GF-D8 (cell line): ENCODE measurements around the gene WDR6.

Experiments
- DNase-seq: peaks from one replicate; lab custom pipeline; 2025; lab: John Stamatoyannopoulos, UW

Gene WDR6

DNA sequence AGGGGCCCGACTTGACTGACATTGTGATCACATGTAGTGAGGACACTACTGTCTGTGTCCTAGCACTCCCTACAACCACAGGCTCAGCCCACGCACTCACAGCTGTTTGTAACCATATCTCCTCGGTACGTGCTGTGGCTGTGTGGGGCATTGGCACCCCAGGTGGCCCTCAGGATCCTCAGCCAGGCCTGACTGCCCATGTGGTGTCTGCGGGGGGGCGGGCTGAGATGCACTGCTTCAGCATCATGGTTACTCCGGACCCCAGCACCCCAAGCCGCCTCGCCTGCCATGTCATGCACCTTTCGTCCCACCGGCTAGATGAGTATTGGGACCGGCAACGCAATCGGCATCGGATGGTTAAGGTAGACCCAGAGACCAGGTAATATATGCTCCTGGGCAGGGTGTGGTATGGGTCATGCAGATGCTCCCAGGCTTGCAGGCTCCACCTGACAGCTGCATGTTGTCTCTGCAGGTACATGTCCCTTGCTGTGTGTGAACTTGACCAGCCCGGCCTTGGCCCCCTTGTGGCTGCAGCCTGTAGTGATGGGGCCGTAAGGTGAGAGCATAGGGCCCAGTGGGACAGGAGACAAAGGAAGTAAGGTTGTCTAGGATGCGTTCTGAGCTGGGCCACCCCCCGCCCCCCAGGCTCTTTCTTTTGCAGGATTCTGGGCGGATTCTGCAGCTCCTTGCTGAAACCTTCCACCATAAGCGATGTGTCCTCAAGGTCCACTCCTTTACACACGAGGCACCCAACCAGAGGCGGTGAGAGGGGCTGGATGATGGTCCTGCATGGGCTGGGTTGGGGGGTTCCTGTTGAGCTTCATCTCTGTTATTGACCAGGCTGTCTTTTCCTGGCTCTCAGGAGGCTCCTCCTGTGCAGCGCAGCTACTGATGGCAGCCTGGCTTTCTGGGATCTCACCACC lies 6.8 kb downstream of the WDR6 start:
- DNase-seq: no peak

DNA sequence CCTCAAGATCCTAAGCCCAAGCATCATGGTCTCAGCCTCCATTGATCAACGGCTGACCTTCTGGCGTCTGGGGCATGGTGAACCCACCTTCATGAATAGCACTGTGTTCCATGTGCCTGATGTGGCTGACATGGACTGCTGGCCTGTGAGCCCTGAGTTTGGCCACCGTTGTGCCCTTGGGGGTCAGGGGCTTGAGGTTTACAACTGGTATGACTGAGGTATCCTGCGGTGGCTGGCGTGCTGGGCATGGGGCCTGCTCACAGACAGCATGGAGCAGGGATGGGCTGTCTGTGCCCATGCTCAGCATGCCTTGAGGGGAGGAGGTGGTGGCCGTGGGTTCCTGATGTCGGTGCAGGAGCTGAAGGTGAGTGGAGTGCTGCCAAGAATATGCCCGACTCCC lies 7.9 kb downstream of the WDR6 start:
- DNase-seq: no peak

- no peak for DNase-seq
These were observed 8.6 kb downstream of the WDR6 start for GRCh38 chr3:49015765-49016164.

- DNase-seq: no peak
These were observed 9.4 kb downstream of the WDR6 start for GRCh38 chr3:49016414-49017228.

GRCh38 chr3:49017229-49017970 lies 10.2 kb downstream of the WDR6 start:
- DNase-seq: no peak

DNA sequence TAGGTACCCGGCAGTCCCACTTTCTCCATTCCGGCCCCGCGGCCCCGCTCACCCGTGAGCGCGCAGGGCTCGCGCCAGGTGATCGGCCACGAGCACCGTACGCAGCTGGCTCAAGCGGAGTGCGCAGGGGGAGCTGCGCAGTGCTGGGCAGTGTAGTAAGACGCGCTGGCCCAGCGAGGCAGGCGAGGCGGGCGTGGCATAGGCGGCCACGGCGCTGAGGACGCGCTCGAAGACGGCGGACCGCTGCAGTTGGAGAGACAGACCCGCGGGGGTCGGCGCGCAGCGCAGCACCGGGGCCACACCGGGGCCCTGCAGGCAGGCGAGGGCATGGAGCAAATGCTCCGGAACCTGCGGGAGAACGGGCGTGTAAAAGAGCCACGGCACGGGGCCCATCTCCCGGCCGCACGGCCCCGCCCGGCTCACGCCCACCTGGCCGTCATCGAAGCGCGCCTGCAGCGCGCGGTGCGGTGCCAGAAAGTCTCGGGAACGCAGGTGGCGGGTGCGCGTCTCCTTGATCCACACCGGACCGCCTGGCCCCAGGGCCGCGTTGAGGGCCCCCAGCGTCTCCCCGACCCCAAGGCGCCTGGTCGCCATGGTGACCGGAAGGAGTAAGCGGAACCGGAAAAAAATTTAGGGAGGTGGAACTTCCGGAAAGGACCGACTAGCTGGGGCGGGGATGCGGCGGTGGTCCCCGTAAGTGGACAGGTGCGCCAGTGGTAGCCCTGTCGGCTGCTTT lies 10.9 kb downstream of the WDR6 start, which contains the start of gene DALRD3:
TSS of gene DALRD3 (minus strand) at position 610 of the 736 bp plus-strand sequence. CDS start at position 594, 16 bp downstream.
- DNase-seq: peak; percentile 53

DNA sequence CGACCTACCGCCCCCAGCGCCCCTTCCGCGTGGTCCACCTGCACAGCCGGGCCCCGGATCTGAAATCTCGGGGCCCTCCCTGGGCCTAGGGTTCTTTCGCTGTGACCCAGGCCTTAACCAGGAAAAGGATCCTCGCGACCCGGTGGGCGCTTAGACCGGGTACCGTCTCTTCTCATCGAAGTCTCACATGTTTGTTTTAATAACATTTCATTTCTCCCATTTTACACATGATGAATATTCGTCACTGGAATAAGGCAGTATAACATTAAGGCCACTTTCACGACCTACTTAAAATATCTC lies 11.5 kb downstream of the WDR6 start:
- no peak for DNase-seq

DNA sequence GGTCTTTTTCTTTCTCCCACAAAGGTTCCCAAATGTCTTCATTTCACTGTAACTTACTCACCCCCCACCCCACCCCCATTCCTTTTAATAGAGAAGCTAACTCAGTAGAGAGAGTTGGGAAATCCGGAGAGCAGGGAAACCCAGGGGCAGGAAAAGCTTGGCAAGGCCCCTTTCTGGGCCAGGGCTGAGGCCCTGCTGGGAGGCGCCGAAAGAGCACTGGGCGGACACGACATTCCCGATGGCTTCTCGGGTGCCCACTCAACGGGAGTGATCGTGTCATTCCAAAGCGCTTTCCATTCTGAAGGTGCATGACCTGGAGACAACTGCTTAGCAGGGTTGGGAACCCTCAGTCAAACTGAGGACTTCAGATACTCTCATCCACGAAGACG lies 12.7 kb downstream of the WDR6 start:
- DNase-seq: peak; percentile 51

DNA sequence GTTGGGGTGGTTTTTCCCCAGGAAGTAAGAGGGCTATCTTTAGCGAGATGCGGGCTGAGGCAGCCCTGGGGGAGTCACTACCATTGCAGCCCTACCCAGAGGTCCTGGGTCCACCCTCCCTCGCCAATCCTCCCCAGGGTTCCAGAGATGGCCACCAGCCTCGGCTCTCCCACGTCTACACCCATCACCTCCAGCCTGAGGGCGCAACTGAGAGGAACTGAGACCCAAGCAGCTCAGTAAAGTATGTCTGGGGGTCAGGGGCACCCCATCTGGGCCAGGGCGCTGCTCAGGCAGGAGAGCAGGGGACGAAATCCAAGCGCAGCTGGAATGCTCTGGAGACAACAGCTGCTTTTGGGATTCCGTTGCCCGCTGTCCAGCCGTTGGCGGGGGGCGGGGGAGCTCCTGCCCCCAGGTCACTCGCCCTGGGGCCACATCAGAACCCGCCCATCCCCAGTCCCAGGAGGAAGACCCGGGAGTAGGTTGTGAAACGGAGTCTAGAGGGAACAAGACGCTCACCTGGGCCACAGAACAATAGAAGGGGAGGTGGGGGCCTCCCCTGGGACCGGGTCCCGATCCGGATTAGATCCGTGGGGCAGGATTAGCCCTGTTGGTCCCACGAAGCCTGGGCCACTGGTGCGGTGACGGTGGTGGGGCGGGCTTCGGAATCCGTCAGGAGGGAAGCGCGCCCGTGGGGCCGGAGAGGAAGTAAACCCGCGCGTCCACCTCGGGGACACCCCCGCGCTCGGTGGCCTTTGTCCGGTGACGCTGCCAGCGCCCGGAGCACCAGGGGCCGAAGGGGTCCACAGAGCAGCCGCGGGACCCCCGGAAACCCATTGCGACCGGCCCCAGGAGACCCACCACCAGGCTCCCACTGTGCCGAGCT lies 13.4 kb downstream of the WDR6 start:
- DNase-seq: peak; percentile 51

DNA sequence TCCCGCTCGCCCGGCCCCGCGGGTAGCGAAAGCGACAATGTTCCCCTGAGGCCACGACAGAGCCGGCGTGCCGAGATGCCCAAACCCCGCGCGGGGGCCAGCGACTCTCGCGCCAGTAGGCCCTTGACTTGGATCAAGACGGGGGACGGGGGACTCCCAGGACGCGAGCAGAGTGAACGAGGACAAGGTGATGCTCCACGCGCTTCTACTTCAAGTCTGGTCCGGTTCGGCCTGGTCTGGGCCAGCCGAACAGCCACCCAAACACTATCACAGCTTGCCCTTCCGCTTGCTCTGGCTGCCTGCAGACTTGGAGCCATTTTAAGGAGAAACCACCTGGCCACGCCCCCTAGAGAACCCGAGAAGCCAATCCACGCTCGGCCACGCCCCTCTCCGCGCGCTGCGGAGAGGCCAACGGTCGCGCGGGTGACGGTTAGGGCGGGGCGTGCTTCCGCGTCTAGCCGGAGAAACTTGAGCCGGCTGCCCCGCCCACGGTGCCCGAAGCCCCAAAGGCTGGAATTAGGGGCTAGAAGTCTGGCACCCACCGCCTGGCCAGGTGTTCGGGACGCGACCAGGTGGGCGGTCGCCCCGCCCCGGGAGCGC lies 14.1 kb downstream of the WDR6 start:
- DNase-seq: peak; percentile 92

DNA sequence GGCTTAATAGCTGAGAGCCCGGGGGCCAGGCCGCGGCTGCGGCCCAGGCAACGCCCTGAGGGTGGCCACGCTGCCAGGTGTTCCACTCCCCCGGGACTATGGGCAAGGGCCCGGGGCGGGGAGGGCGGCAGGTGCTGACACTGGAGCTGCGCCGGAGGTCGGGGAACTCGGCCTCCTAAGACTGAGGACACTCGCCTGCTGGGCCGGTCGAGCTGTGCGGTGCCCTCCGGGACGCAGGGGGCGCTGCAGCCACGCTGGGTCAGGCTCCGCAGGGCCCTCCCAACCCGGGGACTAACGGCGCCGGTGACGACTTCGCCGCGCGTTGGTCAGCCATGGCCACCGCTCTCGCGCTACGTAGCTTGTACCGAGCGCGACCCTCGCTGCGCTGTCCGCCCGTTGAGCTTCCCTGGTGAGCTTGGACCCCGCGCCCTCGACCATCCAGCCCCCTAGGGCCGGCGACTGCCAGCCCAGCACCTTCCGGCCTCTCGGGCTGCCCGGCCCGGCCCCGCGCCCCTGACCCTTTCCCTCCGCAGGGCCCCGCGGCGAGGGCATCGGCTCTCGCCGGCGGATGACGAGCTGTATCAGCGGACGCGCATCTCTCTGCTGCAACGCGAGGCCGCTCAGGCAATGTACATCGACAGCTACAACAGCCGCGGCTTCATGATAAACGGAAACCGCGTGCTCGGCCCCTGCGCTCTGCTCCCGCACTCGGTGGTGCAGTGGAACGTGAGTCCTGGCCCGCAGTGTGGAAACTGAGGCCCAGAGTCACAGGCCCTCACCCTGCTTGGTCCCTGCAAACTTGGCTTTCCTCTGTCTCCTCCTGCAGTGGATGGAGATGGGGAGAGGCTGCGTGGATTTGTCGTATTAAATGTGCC lies 14.9 kb downstream of the WDR6 start, which contains the start of gene NDUFAF3:
TSS of gene NDUFAF3 (plus strand) at position 309 of the 875 bp plus-strand sequence. CDS start at position 333, 24 bp downstream.
- DNase-seq: peak; percentile 80

- DNase-seq: no peak
These were observed 15.5 kb downstream of the WDR6 start for GRCh38 chr3:49022688-49023171.

DNA sequence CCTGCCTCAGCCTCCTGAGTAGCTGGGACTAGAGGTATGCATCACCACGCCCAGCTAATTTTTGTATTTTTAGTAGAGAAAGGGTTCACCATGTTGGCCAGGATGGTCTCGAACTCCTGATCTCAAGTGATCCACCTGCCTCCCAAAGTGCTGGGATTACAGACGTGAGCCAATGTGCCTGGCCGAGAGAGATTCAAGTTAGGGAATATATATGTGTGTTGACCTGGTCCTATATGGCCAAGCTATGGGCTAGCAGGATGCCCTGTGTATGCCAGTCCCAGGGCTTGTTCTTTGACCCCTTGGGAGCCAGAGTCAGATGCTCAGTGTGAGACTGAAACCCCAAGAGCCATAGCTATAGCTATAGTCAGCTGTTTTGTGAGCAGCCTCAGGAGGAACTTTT lies 16.6 kb downstream of the WDR6 start:
- no peak for DNase-seq

GRCh38 chr3:49024449-49024848 lies 17.3 kb downstream of the WDR6 start:
- no peak for DNase-seq

DNA sequence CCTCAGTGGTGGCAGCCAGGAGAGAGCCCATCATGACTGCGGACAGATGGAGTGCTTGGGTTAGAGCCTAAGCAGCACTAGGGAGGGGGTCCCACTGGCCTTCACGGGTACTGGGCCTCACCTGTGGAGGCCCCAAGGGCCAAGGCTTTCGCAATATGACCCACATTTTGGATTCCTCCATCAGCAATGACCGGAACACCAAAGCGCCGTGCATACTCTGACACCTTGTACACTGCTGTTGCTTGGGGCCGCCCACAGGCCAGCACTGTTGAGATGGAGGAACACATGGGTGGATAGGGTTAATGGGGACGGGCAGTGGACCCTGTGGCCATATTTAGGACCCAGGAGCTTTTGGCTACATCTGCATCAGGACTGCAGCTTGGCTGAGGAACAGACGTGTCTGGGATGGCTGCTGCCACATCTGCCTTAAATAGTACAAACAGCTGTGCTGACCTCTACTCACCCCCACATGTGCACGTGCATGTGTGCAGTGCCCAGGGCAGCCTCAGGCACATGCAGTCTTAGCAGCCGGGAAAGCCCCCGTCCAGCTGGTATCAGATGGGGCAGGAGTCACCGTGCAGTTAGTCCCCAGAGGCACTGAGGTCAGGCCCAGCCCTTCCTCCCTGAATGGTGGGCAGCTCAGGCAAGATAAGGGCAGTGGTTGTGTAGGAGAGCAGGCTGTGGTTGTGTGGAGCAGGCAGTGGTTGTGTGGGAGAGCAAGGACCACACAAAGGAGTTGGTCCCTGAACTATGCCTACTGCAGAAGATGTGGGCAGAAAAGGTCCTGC lies 18.0 kb downstream of the WDR6 start:
- DNase-seq: peak; percentile 96

- DNase-seq: no peak
These were observed 18.8 kb downstream of the WDR6 start for GRCh38 chr3:49025793-49026520.

DNA sequence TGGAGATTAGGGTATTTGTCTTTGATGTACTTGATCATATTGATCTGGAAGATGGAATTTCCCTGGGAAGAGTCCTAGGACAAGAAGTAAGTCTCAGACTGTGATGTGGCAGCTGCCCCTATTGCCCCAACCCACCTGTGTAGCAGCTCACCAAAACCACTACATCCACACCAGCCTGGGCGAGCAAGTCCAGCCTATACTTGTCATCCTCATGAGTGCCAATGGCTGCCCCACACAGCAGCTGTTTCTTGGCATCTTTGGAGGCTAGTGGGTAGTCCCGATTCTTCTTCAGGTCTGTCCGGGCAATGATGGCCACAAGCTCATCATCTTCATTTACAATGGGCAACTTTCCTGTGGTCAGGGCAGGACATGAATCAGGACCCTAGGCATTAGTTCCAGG lies 19.3 kb downstream of the WDR6 start:
- DNase-seq: no peak
